ENCODE measurements around the gene CPLX4.

DNA sequence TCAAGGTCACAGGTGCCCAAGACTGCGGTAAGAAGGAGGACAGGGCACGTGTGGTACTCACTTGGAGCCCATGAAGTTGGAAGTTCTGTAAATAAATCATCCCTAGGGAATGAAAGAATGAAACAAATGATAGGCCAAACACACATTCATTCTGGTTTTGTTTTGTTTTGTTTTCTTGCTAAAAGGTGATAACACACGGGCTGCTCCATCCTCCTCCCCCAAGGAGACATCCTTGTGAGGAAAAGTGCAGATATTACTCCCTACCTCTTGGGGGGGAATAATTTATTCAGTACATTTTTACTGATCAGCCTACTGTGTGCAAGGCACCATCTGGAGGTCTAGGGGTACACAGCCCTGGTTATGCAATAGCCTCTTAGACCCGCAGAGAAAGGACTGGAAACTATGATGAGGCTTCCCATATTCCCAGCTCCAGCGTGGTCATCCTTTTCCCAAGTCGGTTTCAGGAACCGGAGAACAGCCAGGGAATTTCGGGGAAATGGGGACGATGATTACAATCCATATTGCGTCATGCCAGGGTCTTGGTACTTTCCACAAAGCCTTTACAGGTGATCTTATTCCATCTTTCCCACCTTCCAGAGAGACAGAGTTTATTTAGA lies 51.5 kb downstream of the CPLX4 start:
- TF ChIP-seq, protein P1, sequence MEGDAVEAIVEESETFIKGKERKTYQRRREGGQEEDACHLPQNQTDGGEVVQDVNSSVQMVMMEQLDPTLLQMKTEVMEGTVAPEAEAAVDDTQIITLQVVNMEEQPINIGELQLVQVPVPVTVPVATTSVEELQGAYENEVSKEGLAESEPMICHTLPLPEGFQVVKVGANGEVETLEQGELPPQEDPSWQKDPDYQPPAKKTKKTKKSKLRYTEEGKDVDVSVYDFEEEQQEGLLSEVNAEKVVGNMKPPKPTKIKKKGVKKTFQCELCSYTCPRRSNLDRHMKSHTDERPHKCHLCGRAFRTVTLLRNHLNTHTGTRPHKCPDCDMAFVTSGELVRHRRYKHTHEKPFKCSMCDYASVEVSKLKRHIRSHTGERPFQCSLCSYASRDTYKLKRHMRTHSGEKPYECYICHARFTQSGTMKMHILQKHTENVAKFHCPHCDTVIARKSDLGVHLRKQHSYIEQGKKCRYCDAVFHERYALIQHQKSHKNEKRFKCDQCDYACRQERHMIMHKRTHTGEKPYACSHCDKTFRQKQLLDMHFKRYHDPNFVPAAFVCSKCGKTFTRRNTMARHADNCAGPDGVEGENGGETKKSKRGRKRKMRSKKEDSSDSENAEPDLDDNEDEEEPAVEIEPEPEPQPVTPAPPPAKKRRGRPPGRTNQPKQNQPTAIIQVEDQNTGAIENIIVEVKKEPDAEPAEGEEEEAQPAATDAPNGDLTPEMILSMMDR (IDR thresholded peaks at IDR 0.05; ENCODE audit: low read depth, low read length): no peak
- TF ChIP-seq POLR2A (IDR thresholded peaks at IDR 0.05; ENCODE audit: extremely low read depth, insufficient read length): no peak
- TF ChIP-seq, protein P2, sequence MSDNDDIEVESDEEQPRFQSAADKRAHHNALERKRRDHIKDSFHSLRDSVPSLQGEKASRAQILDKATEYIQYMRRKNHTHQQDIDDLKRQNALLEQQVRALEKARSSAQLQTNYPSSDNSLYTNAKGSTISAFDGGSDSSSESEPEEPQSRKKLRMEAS (IDR thresholded peaks at IDR 0.05; ENCODE audit: low read depth, low read length): no peak
- TF ChIP-seq MYC (IDR thresholded peaks at IDR 0.05; ENCODE audit: low read depth, low read length): no peak

Measured in NB4 (cell line).